ENCODE measurements around the gene DLG2.
"Not testable (repeated sequence)": the region's sequence is repeated elsewhere in the genome, so short reads cannot be mapped to it uniquely, and the experiment has no call there.

The DLG2 gene

DNA sequence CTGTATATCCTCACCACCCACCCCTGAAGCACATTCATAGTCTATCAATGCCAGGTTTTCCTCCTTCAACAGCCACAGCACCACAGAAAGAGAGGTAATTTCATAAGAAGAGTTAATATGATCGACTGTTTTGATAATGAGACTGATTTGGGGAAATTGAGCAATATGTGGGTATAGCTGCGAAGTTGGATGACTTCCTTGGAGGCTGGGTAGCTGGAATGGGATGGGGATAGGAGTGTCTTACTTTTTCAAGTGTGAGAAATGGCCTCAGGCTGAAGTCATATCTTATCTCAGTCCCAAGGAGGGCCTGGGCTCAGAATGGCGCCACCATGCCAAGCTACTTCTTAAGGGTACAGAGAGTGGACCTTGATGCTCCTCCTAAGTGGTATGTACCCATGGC, 2153.4 kb downstream of the DLG2 start:
- no peak for DNase-seq (ENCODE audit: low read depth, low spot score)

DNA sequence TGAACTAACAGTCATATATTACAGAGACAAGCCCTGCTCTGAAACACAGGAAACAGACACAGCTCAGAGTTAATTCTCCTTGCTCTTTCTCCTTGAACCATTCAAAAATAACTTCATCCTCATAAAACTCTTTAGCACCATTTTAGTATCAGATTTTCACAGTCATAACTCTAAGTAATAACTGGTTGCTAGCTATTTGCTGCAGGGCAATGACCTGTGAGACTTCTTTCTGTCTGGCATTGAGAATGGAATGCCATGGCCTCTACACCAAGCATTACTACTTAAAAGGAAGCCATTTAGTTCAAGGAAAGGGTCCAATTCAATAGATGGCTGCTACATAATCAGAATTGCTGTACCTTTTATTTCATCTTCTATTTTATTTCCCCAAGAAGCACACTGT, 2154.3 kb downstream of the DLG2 start:
- no peak for DNase-seq (ENCODE audit: low read depth, low spot score)

DNA sequence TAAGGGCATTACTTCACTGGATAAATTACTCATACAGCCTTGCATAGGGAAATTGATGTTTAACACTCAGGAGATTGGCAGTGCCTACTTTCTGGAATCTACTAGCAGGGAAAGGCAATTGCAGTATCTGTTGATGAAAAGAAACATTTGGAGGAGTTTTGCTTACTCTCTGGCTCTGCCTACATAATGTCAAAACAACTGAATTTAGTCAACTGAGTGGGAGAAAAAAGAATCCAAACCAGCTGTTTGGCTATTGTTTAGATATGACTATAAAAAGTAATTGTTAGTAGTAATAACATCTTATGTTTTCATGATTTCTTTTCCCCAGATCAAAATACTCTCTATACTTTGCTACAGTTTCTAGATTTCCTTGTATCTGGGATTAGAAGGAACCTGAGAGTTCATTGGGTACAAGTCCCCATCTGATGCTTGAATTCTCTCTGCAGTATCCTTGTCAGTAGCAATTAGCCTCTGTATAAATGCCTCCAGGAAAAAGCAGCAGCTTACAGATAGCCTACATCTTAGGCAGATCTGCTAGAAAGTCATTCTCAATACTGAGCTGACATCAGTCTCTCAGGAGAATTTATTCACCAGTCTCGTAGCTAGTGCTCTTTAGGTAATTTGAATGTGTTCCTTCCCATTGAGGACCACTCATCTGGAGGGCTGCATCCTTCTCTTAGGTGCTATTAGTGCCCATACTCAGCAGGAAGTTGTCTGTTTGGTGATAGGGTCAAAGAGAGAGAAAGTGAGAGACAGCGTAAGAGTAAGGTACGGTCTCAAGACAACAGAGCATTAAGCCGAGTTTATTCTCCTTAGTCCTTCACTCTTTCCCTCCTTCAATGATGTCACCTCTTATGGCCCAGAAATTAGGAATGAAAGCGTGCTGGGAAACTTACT, 2155.1 kb downstream of the DLG2 start:
- DNase-seq (ENCODE audit: low read depth, low spot score): no peak

DNA sequence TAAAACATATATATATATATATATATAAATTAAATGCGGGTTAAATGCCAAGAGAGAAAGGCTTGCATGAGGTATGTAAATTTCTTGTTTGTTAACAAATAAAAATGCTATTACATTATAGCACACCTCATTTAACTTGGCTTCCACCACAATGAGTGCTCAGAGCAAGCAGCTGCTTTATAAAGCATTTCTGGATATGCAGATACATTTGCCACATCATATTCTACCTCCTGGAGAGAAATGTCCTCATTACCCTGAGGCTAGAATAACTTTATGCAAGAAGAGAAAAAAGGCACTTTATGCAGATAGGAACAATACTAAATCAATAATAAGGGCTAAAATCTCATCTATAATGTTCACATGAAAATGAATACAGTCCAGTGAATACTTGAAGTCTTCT, 2159.3 kb downstream of the DLG2 start:
- no peak for DNase-seq (ENCODE audit: low read depth, low spot score)

DNA sequence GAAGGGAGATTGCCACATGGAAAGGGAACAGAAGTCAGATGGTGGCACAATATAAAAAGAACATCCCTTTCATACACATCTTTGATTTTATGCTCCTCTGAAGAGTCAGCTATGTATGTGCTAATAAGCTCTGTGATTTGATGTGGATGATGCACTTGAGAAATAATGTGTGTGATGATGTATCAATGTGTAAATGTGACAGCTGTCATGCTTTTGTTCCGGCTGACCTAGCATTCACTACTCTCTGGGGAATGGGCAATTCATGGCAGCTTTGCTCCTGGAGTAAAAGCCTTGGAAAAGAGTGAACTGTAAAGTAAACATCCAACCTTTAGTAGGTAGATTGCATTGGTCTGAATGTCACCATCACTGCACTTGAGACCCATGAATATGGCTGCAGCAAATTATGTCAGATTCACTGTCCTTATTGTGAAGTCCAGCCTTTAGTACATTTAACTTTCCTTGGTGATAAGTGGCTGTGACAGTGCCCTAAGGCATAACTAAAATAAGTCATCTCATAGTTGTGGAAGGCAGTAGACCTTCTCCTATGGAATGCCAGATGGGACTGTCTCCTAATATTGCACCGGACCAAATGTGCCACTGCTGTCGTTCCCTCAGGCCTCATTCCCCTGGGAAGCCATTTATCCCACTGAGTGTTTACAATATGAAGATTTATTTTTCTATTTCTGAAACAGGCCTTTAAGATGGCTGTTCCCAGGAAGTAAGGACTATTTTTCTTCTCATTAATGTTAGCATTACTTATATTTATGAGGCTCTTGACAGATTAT, 2162.8 kb downstream of the DLG2 start:
- no peak for DNase-seq (ENCODE audit: low read depth, low spot score)

DNA sequence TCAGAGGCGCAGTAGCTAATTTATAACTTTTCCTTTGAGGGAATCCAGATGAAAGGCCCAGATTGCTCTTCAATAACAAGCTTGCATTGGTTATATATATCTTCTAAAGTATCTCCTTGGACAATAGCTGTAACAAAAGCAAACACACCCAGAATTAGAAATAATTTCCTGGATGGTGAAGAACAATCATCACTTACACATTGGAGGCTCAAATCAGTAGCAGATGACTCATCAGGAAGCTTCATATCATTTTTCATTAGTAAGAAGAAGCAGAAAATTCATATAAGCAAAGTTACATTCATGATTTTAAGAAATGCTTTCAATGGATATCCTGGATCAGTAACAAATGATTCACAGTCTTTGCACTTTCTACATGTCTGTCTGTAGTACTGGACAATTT, 2167.3 kb downstream of the DLG2 start:
- no peak for DNase-seq (ENCODE audit: low read depth, low spot score)

DNA sequence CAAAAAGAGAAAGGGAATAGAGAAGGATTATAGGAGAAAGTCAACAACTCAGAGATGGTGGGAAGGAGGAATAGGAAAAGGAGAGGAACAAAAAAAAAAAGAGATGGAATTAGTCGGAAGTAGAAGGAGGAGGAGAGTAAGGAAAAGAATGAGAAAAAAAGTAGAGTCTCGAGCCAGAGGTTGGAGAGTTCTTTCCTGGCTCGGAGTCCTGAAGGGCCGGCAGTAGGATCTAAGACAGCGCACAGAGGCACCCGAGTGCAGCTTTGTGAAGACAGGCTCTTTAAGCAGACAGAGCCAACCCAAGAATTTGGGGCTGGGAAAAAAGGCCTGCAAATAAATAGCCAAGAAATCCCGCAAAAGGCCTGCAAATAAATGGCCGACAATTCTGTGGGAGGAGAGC, 2170.6 kb downstream of the DLG2 start:
- DNase-seq (ENCODE audit: low read depth, low spot score): no peak

DNA sequence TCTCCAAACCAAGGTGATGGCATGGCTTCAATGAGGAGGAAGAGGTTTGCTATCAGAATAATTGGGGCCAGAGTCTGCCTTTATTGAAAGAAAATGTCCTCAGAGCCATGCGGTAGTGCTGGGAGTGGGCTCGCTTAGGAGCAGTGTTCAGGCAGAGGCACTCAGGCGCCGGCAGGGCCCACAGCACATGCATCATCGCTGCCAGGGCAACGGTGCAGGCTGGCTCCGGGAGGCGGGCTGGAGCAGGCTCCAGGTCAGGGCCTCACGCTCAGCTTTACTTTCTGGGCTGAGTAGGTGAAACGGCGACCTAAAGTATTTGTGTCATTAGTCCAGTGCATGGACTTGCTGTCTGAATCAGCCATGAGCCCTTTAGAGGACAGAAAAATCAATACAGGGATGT, 2171.1 kb downstream of the DLG2 start:
- no peak for DNase-seq (ENCODE audit: low read depth, low spot score)

DNA sequence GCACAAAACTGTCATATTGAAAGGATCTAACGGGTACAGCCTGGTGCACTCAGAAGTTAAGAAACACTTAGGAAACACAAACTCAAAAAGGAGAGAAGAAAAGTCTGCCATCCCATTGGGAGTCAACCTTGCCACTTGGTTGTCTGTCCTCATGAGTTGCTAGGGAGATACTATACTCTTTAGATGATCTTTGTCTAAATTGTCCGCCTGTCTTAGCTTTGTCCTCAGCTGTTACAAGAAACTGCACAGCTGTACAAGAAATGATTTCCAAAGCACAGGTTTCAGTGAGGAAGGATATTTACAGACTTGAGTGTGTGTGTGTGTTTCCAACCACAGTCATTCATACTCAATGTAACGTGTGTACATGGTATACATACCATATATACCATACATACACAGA, 2171.8 kb downstream of the DLG2 start:
- no peak for DNase-seq (ENCODE audit: low read depth, low spot score)

DNA sequence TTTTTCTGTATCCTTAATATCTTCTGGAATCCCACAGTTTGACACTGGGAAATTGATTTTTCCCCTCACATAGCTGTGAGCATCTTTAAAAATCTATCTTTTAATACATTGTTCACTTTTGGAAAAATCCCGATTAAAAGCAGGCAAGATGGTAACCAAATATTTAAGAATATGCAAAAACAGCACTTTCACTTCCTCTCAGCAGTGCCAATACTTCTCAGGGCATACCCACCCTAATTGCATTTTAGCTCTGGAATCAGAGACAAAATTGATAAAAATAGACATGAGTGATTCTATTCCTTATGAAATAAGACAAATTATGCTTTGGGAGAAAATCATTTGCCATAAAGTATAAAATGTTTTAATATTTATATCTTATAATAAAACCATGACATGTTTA, 2172.5 kb downstream of the DLG2 start:
- no peak for DNase-seq (ENCODE audit: low read depth, low spot score)

DNA sequence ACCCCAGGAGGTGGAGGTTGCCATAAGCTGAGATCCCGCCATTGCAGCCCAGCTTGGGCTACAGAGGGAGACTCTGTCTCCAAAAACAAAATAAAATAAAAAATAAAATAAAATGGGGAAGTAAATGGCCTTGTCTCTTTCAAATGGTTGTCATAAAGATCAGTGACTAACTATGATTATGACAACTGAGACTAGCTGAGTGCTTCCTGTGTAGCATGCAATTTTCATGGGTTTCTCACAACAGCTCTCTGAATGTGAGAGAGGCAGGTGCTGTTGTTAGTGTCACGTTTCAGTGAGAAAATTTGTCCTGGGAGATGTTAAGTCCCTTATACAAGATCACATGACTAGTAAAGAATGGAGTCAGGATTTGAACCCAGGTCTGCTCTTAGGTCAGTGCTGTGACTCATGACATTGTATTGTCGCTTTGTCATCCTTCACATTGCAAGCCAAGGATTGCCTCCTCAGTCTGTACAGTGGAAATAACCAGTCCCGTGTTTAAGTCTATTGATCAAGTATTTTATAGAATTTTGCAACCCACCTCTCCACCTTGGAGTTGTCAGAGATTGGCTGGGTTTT, 2177.7 kb downstream of the DLG2 start:
- DNase-seq (ENCODE audit: low read depth, low spot score): no peak

DNA sequence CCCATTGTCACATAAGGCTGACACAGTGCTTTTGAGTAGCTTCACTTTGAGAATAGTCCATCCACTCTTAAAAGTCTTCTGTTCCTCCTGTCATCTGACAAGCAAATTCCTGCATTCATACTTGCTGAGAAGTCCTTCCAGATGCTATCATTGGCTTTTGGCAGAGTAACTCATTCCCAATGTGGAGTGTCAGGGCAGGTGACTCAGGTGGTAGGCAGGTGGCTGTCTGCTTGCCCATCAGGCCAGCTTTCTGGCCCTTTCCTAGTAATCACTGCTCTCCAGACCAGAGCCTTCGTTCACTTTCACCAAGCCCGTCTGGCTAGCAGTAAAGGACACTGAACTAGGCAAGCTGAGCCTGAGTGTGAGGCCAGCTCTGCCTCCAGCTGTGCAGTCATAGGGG, 2178.5 kb downstream of the DLG2 start:
- no peak for DNase-seq (ENCODE audit: low read depth, low spot score)

DNA sequence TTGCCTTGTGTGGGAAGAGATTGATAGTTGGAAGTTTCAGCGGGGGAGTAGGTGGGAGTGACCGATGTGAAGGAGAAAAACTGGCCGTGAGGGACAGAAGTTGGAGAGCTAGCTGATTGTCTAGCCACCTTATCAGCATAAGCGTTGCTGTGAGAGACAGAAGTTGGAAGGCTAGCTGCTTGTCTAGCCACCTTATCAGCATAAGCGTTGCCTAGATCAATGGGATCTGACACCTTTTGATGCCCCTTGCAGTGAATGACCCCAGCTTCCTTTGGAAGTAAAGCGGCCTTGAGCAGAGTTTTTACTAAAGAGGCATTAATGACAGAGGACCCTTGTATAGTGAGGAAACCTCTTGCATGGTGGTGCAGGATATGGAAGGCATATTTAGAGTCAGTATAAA, 2183.3 kb downstream of the DLG2 start:
- not testable (repeated sequence) for DNase-seq (ENCODE audit: low read depth, low spot score)

DNA sequence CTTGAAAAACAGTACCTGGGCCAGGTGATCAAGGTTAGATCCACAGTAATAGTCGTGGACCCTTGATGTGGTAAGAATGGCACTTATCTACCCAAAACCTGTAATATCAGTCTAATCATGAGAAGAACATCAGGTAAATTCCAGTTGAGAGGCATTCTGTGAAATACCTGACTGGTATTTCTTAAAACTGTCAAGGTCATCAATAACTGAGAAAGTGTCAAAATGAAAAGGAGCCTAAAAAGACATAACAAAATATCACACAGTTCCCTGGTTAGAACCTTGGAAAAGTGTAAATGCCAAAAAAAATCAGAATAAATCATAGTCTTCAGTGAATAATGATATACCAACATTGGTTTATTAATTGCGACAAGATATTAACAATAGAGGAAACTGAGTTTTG, 2185.5 kb downstream of the DLG2 start:
- DNase-seq (ENCODE audit: low read depth, low spot score): no peak

DNA sequence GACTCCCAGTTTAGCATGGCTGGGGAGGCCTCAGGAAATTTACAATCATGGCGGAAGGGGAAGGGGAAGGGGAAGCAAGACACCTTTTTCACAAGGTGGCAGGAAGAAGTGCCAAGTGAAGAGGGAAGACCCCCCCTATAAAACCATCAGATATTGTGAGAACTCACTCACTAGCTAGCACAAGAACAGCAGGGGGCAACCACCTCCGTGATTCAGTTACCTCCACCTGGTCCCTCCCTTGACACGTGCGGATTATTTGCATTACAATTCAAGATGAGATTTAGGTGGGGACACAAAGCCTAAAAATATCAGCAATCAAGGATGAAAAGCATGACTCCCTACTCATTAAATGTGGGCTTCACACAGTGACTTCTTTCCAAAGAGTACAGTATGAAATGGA, 2186.0 kb downstream of the DLG2 start:
- no peak for DNase-seq (ENCODE audit: low read depth, low spot score)

DNA sequence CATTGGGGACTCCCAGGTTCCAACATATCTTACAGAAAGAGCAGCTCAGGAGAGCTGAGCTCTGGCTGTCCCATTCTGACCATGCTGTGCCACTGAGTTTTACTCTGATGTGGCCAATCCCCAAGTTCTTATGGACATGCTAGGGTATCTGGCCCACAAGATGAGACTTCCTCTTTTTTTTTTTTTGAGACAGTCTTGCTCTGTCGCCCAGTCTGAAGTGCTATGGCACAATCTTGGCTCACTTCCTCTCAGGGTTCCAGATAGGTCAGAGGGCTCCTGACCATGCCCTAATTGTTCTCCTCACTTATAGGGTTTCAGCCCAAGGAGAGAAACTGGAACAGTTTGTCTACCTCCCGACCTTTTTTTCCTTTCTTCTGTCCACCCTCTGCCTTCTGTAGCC, 2188.7 kb downstream of the DLG2 start:
- no peak for DNase-seq (ENCODE audit: low read depth, low spot score)

DNA sequence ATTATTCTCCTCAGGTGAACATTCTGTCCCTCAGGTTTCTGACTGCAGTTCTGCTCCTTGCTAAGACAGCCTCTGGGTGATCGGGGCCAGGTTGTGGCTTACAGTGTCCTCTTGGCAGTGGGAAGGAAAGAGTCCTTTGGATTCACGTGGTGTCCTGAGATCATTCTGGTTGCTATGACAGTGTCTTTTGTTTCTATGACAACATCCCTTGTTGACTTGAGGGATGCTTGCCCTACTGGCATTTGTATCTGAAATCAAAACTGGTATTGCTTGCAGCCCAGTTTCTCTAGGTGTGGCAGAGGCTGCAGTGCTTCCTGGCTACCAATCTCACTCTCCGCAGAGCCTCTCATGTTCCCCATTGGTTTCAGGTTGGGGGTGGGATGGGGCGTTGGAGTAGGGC, 2189.2 kb downstream of the DLG2 start:
- no peak for DNase-seq (ENCODE audit: low read depth, low spot score)

DNA sequence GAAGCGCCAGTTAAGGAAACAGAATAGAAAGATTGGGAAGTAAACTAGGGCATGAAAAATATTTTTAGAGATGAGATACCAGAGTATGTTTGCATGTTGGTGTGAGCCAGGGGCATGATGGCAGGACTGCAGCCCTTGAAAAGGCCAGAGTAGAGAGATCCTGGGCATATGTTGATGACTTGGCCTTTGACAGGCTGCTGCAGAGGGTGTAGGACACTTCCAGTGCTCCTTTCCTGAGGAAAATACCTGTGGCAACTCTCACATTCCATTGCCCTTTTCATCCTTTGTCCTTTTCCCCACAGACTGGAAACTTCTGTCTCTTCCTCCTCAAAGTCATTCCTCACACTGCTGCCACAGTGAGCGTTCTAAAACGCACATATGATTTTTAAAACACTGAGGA, 2190.3 kb downstream of the DLG2 start:
- no peak for DNase-seq (ENCODE audit: low read depth, low spot score)

DNA sequence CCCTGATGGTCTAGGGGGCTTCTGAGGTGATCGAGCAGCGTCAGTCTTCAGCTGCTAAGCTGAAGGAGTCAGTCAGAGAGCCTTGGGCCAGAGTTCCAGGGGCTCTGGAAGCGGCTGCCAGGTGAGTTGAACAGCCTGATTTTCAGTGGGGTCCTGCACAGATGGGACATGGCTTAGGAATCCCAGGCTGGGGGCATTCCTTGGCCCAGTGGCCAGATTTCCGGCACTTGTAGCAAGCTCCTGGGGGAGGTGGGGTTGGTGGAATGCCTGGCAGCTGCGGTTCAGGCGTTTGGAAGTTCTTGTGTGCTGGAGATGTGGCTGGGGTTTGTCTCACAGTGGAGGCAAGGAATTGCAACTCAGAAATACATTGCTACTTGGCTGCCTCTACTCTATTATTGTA, 2192.3 kb downstream of the DLG2 start:
- not testable (repeated sequence) for DNase-seq (ENCODE audit: low read depth, low spot score)

DNA sequence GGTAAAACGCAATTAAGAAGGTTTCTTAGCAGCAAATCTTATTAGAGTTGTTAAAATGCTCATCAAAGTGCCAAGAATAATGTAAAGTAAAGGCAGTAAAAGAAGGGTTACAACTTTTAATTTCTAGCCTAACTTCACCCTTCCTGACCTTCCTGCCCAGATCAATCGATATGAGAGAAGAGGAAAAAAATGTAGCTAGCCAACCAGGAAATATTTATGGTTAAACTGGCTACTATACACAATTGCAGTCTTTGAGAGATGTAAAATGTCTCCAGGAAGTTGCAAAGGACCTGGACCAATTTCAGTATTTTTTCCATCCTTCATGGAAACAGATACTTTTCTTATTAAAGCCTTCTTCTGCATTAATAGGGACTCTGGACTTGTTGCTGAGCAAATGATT, 2199.2 kb downstream of the DLG2 start:
- DNase-seq (ENCODE audit: low read depth, low spot score): no peak

DNA sequence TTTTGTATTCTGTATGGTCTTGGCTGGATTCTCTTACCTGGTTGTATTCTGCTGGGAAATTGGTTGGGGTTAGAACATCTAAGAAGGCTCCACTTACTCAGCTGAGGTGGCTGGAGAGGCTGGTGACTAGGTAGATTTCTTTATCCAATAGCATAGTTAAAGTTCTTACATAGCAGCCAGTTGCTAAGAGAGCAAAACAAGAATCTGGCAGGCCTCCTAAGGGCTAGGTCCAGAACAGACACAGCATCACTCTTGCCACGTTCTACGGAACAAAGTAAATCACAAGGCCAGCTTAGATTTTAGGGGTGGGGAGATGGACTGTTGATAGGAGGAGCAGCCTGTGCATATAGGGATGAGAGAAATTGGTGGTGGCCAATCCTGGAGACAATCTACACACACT, 2199.6 kb downstream of the DLG2 start:
- DNase-seq (ENCODE audit: low read depth, low spot score): no peak

DNA sequence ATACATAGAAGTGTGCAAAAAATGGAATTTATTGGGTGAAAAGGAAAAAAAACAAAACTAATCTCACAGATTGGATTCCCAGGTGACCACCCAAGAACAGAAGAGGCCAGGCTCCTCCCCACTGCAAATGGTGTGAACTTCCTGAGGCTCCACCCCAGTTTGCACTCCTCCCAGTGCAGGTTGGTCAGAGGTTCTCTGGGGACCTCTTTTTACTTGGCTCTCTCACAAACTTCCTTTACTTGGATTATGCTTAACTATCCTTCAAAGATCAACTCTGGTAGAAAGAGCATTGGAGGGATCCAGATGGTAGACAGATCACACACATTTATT, 2202.0 kb downstream of the DLG2 start:
- DNase-seq (ENCODE audit: low read depth, low spot score): no peak
